ENCODE data around the gene FRMD4A. TPM values are rescaled to one million over a fixed set of nuclear protein-coding genes. Genes with fewer than 3 reads are reported as not detected.
"Not testable (repeated sequence)": the region's sequence is repeated elsewhere in the genome, so short reads cannot be mapped to it uniquely, and the experiment has no call there.

The FRMD4A gene
- total RNA-seq, 1 experiment from 2014 or later = 8.8 TPM

DNA sequence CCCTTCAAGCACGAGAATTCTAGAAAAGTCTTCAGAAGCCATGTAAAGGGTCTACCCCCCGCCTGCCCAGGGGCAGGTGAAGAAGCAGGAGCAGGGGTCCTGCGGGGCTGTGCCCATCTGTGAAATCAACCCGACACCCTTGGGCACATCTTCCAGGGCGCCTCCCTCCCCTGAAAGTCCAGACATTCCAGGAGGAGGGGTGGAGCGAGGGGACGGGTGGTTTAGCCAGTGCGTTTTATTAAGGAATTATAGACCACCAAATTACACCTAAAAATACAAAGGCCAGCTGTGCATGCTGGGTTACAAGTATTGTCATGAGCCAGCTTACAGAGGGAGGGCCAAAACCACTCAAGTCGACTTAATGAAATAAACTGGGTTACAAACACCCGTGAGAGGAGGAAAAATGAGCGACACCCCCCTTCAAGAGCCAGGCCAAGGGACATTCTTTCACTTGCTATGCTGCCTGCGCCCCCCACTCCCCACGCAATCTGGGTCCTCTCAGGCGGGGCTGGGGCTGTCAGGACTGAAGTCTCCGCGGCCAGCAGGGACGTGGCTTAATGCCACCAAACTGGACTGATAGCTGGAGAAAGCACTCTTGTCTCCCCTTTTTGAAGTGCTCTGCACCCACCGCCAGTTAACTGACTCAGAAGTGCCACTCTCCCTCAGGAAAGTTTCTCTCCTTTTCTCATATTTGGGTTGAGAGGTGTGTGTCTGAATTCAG lies 360.3 kb downstream of the FRMD4A start:
- H3K27me3 ChIP-seq = no peaks in the 10 kb centered on the region
- no peak overlapping the region for H3K4me3 ChIP-seq
- no peak for DNase-seq
- H3K36me3 ChIP-seq = no peaks in the 10 kb centered on the region
- no peaks in the 10 kb centered on the region for H3K9me3 ChIP-seq

DNA sequence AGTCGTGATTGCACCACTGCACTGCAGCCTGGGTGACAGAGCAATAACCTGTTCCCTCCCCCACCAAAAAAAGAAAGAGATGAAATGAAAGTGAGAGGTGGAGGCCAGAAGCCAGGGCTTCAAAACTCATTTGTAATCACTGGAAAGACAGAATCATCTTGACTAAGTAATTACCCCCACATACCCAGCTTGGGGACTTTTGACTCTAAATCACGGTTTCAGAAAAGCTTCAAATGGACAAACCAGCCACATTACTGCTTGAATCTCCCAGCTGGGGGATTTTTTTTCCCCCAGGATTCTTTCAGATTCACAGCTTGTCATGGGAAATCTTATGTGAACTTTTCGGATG lies 361.0 kb downstream of the FRMD4A start:
- Histone ChIP-seq H3K4me3 (no peak overlapping the region), H3K27me3 (no peaks in the 10 kb centered on the region), H3K9me3 (no peaks in the 10 kb centered on the region), H3K36me3 (no peaks in the 10 kb centered on the region)
- no peak for DNase-seq

DNA sequence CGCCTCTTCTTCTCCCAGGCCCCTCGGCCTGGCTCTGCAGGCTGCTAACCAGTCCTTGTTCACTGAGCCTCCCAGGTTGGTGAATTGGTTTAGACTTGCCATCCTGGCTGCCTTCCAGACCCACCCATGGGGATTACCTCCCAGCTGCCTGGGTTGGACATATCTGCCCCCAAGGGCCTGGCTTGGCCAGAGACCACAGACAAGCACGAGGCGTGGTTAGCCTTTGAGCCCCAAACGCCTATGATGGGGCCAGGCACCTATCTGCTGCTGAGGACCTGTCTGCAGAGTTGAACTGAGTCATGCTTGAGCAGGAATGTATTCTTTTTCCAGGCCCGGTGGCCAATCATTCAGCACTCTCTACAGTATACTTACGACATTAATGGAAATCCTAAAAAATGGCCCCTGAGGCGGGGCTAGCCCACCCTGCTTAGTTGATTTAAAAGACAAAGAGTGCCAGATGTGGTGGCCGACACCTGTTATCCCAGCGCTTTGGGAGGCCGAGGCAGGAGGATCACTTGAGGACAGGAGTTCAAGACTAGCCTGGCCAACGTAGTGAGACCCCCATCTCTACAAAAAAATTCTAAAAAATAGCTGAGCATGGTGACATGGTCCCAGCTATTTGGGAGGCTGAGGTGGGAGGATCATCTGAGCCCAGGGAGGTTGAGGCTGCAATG lies 361.5 kb downstream of the FRMD4A start:
- DNase-seq = peak; percentile 45

DNA sequence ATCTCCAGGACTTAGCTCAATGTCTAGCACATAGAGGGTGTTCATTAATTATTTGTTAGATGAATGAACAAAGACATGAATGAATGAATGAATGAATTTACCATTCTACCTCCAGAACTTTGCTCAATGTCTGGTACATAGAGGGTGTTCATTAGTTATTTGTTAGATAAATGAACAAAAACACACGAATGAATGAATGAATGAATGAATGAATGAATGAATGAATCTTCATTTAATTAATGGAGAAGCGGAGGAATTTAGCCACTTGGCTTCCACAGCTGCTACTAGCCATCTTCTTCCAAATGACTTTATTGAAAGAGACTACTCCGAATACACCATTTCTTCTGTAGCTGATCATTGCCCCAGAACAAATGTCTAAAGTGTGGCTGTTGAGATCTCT lies 368.9 kb downstream of the FRMD4A start:
- Histone ChIP-seq H3K9me3 (no peaks in the 10 kb centered on the region), H3K36me3 (no peaks in the 10 kb centered on the region), H3K27me3 (no peaks in the 10 kb centered on the region), H3K4me3 (no peak overlapping the region)
- no peak for DNase-seq

More for the DNA sequence above, 361.5 kb downstream of the FRMD4A start:
- Histone ChIP-seq H3K4me3 (no peak overlapping the region), H3K9me3 (no peaks in the 10 kb centered on the region), H3K36me3 (no peaks in the 10 kb centered on the region), H3K27me3 (no peaks in the 10 kb centered on the region)

DNA sequence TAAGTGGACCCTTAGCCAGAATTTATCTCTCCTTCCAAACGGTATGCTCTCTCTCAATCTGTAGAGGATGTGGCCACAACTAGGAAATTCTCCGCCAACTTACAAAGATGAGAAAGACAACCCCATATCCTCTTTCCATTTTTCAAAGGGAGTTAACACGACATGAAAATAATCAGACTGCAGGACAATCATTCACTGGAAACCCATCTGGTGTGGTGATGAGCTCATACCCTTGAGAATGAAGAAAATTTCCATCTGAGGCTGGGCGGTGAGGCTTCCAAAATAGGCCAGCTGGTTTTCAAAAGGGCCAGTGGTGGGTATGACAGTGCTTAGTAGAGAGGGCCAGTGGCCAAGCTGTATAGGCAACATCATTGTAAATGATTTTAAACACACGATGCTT lies 369.6 kb downstream of the FRMD4A start:
- Histone ChIP-seq H3K4me3 (no peak overlapping the region), H3K9me3 (no peaks in the 10 kb centered on the region), H3K27me3 (no peaks in the 10 kb centered on the region), H3K36me3 (no peaks in the 10 kb centered on the region)
- peak; percentile 80 for DNase-seq

DNA sequence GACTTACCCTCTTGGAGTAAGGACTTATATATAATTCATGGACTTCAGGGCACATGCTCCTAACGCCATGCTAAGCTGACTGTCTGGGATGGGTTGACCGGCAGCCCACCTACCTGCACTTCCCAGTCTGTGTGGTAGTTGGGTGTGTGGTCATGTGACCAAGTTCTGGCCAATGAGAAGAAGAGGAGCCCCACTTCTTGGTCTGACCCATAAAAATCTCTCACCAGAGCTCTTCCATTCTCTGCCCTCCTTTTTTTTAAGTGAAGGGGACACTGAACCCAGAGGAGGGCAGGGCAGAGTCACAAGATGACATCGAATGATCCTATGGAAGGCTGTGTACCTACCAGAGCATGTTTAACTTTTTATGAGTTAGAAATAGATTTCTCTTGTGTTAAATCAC lies 370.1 kb downstream of the FRMD4A start:
- DNase-seq = no peak
- H3K4me3 ChIP-seq = no peak overlapping the region

DNA sequence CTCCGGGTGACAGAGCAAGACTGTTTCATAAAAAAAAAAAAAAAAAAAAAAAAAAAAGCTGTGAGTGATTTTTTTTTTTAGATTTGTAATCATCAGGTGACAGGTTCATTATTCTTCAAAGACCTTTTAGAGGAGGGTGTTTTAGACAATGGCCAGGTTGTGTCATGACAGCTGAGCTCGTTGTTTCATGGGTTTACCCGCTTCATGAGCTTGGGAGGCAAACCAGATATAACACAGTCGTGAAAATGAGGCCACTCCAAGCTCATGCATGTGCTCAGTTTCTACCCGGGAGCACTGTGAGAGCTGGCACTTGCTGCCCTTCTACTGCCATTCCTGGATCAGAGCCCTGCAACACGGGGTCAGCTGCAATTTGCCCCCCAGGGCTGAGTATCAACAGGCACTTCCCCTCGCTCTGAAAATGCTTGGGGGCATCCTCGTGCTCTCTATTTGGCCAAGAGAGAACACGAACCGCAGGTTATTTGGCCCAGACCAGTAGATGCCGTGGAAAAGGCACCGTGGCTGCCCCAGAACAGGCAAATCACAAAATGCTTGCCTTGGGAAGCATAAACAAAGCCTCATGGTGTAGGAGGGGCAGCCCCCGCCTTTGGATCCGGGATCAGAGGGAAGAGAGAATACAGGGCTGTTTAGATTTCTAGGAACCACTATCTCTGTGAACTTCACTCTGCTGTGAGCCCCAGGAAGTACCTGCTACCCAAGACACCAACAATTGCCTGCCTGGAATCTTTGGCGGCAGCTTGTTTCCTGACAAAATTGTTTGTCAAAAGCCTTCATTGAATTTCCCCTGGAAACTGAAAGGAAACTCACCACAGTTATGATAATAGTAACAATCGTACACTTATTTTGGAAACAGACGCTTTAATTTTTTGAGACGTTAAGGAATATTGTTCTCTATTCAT lies 371.0 kb downstream of the FRMD4A start:
- Histone ChIP-seq H3K27me3 (no peaks in the 10 kb centered on the region), H3K9me3 (no peaks in the 10 kb centered on the region), H3K4me3 (no peak overlapping the region), H3K36me3 (no peaks in the 10 kb centered on the region)
- no peak for DNase-seq

More for the DNA sequence above, 370.1 kb downstream of the FRMD4A start:
- Histone ChIP-seq H3K27me3 (no peaks in the 10 kb centered on the region), H3K9me3 (no peaks in the 10 kb centered on the region), H3K36me3 (no peaks in the 10 kb centered on the region)

DNA sequence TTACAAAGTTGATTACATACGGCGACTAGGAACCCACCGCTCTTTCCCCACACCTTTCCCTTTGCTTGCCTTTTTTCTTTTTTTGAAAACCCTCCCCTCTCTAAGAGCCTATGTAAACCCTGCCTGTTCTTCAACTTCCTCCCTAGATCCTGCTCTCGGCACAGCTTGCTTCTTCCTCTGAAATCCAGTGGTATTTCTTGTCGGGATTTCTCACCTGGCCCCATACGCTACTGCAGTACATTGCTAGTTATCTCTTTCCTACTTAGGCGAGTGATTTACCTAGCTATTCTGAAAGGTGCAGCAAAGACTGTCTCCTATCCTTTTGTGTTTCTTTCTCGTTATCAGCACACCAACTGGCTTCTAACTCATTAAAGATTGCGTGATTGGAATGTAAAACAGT lies 372.9 kb downstream of the FRMD4A start:
- DNase-seq = no peak
- Histone ChIP-seq H3K27me3 (no peaks in the 10 kb centered on the region), H3K4me3 (no peak overlapping the region), H3K36me3 (no peaks in the 10 kb centered on the region), H3K9me3 (no peaks in the 10 kb centered on the region)

DNA sequence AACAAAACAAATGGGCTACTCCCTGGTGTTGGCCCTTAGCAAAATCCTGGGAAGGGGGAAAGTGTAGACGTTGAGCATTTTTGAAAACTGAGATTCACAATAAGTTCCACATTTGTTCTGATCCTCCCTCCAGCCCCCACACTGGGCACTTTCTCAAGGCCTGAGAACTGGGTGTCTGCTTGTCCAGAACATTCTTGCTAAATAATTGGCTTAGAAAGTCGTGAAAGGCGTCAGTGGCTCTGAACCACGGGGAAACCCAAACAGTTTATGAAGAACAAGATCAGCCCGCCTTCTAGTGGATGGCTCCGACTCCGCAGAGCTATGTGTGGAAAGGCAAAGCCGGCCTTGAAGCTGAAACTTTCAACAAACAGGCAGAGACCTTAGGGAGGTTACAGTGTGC lies 373.9 kb downstream of the FRMD4A start:
- Histone ChIP-seq H3K9me3 (no peaks in the 10 kb centered on the region), H3K4me3 (no peak overlapping the region), H3K36me3 (no peaks in the 10 kb centered on the region), H3K27me3 (no peaks in the 10 kb centered on the region)
- no peak for DNase-seq

DNA sequence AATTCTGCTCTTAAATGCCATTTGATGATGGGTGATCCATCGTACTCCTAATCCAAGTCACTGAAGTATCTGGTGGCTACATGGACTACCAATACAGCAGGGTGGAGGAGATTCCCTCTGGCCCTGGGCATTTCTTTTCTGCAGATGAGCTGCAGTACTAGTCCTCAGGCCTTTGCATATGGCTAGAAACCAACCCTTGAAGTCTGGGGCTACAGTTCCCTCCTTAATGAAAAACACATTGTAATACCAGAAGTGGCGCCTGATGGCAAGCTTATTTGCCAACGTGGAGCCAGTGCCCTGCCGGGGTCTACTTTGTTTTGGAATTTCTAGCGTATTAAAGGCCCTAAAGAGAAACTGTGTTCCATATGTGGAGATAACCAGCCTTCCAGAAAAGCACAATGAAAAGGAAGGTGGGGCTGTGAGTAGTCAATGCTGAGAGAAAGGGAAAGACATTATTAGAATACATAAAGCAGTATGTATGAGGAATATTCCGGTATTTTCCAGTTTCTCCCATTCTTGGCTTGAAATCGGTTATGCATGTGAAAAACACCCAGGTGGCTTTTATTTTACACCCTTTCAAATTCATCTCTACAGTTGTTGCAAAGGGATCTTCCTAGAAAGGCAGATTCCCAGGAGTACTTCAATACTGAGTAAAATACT lies 375.2 kb downstream of the FRMD4A start:
- DNase-seq = no peak
- no peaks in the 10 kb centered on the region for H3K27me3 ChIP-seq
- H3K9me3 ChIP-seq = no peaks in the 10 kb centered on the region
- no peaks in the 10 kb centered on the region for H3K36me3 ChIP-seq
- no peak overlapping the region for H3K4me3 ChIP-seq

DNA sequence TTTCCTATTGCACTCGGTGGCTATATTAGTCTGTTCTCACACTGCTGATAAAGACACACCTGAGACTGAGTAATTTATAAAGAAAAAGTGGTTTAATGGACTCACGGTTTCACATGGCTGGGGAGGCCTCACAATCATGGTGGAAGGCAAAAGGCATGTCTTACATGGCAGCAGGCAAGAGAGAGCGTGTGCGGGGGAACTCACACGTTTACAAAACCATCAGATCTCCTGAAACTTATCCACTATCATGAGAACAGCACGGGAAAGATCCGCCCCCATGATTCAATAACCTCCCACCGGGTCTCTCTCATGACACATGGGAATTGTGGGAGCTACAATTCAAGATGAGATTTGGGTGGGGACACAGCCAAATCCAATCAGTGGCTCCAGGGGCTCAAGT lies 376.5 kb downstream of the FRMD4A start:
- not testable (repeated sequence) for DNase-seq, H3K36me3 ChIP-seq, H3K27me3 ChIP-seq, H3K9me3 ChIP-seq, H3K4me3 ChIP-seq

DNA sequence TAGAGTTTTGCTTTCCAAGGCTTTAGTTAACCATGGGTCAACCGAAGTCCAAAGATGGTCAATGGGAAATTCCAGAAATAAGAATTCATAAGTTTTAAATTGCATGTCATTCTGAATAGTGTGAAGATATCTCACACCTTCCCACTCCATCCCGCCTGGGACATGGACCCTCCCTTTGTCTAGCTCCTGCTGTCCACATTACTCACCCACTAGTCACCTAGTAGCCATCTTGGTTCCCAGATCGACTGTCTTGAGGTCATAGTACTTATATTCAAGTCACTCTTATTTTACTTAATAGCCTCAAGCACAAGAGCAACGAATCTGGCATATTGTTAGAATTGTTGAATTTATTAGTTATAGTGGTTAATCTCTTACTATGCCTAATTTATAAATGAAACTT lies 377.4 kb downstream of the FRMD4A start:
- Histone ChIP-seq H3K36me3 (no peaks in the 10 kb centered on the region), H3K9me3 (no peaks in the 10 kb centered on the region), H3K27me3 (no peaks in the 10 kb centered on the region), H3K4me3 (no peak overlapping the region)
- DNase-seq = no peak

DNA sequence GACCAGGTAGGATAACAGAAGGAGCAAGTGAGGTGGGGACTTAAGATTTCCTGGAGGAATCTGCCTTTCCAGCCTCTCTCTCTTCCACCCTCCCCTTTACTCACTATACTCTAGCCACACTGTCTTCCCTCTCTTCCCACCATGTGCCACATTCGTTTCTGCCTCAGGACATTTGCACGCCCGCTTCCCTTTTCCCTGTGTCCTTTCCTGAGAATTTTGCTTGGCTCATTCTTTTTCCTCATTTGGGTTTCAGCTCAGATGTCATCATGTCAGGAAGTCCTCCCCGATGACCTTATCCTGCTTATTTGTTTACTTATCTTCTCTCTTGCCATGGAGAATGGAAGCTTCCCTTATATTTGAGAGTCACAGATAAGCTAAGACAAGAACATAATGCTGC lies 380.2 kb downstream of the FRMD4A start:
- DNase-seq = no peak
- Histone ChIP-seq H3K4me3 (no peak overlapping the region), H3K27me3 (no peaks in the 10 kb centered on the region), H3K9me3 (no peaks in the 10 kb centered on the region), H3K36me3 (no peaks in the 10 kb centered on the region)

DNA sequence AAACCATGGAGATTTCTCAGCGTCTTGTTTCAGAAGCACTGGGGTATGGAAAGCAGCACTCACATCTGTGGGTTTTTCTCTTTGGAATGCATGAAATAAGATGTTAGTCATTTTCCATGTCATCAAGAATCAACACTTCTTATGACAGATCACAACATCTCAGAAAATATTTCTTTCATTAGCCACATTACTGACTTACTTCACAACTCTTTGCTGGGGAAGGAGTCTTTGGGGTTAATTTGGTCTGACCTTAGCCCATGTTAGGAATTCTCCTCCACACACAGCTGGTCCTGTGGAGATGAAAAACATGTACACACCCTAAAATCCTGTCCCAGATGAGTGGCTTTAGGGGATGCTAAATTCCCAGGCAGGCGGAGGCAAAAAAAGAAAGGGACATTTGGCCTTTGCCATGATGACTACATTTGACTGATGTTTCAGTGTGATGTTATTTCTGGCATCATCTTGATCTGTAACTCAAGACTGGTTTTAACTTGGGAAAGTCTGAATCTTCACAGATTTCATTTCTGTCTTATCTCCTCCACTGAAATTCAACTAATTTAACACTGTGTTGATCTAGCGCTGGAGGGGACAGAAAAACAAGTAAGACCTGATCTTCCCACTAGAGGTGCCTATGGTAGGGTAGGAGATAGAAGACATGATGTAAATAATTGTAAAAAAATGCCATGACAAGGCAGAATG lies 380.7 kb downstream of the FRMD4A start:
- Histone ChIP-seq H3K27me3 (no peaks in the 10 kb centered on the region), H3K36me3 (no peaks in the 10 kb centered on the region), H3K9me3 (no peaks in the 10 kb centered on the region), H3K4me3 (no peak overlapping the region)
- no peak for DNase-seq

DNA sequence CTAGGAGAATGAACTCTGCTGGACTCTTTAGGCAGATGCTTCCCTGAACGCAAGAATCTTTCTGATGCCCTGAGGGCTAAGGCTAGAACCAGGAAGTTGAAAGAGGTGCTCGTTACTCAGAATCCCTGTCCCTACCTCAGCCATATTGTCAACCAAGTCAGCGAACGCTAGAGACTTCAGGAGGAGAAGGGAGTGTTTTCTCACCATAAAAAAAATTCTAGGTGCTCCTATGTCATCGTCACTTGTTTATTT lies 384.6 kb downstream of the FRMD4A start:
- Histone ChIP-seq H3K36me3 (no peaks in the 10 kb centered on the region), H3K27me3 (no peaks in the 10 kb centered on the region), H3K9me3 (no peaks in the 10 kb centered on the region), H3K4me3 (no peak overlapping the region)
- no peak for DNase-seq

DNA sequence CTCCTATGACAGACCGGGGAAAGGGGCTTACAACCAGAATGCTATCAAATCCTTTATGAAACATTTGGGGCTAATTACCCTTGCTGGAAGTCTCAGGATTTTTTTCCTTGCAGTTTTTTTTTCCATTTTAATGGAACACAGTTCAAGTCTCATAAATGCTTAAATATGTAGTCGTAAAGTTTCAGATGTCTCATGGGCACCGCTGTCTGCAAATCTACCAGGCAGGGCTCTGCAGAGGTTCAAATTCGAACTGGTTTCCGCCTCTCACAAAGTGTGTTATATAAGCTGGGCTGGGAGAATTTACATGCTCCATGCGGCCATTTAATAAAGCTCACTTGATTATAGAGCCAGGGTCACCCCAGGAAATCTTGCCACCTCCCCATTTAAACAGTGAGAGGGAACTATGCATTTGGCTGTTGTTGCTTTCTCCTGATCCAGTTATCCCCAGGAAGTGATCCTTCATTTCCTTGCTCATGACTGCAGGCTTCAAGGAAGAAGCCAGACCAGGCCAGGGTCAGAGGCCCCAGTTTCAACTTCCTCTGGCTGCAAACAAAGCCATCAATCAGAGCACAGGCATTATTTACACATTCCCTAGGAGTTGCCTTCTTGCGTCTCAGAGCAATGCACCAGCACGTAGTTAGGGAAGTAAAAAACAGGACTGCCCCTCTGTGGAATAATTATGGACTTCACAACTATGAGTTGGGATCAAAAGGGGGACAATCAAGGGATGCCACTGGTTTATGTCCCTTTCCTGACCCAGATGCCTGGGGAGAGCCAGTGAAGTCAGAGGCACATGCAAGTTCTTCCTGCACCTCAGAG lies 385.1 kb downstream of the FRMD4A start:
- H3K9me3 ChIP-seq = no peaks in the 10 kb centered on the region
- no peaks in the 10 kb centered on the region for H3K36me3 ChIP-seq
- no peak for DNase-seq
- no peaks in the 10 kb centered on the region for H3K27me3 ChIP-seq
- H3K4me3 ChIP-seq = no peak overlapping the region
